MG63 (cell line): Measurements from ENCODE around the gene ANKDD1B. TPM values are rescaled to one million over a fixed set of nuclear protein-coding genes. Genes with fewer than 3 reads are reported as not detected.
A peak's percentile ranks its signal among the peaks of the same experiment; 100 is the strongest.

Experiments
- DNase-seq: peaks from one replicate; pipeline ENCODE4 v3.0.0-alpha.2; 2020
- H3K27me3 ChIP-seq: fragments of 250-450 bp; sonication (Bioruptor Pico); 2 replicates; pipeline ENCODE4 v1.5.1; 2020; ENCODE audit warnings: mild to moderate bottlenecking, moderate library complexity
- H3K36me3 ChIP-seq: fragments of 250-450 bp; sonication (Bioruptor Pico); 2 replicates; pipeline ENCODE4 v1.5.1; 2020; ENCODE audit warnings: mild to moderate bottlenecking, moderate library complexity
- H3K4me3 ChIP-seq: fragments of 250-450 bp; sonication (Bioruptor Pico); 2 replicates; pipeline ENCODE4 v1.5.1; 2020; ENCODE audit warnings: mild to moderate bottlenecking, moderate library complexity
- H3K9me3 ChIP-seq: fragments of 250-450 bp; sonication (Bioruptor Pico); 2 replicates; pipeline ENCODE4 v1.5.1; 2020; ENCODE audit warnings: mild to moderate bottlenecking, moderate library complexity
- total RNA-seq: library from RNA; depleted of rRNA; stranded (reverse); fragments of >200 nt; shearing (Covaris generic); gene quantifications from 2 replicates; pipeline ENCODE4 v1.2.3, GENCODE V29; 2014; ENCODE audit warnings: low replicate concordance; rRNA removed

ANKDD1B gene
- total RNA-seq, 1 experiment from 2014 or later, result not detected

GRCh38 chr5:75711151-75711550 lies 99.9 kb downstream of the ANKDD1B start:
- no peak for DNase-seq
- peaks cover 22% of the 10 kb centered on the region for H3K36me3 ChIP-seq
- H3K9me3 ChIP-seq, result no peaks in the 10 kb centered on the region
- no peaks in the 10 kb centered on the region for H3K27me3 ChIP-seq
- no peak overlapping the region for H3K4me3 ChIP-seq

- Histone ChIP-seq H3K9me3 (no peaks in the 10 kb centered on the region), H3K36me3 (peaks cover 22% of the 10 kb centered on the region), H3K27me3 (no peaks in the 10 kb centered on the region), H3K4me3 (no peak overlapping the region)
- no peak for DNase-seq
Measured at GRCh38 chr5:75712091-75712490, 100.8 kb downstream of the ANKDD1B start.

GRCh38 chr5:75716715-75717081 lies 105.4 kb downstream of the ANKDD1B start:
- Histone ChIP-seq H3K9me3 (no peaks in the 10 kb centered on the region), H3K36me3 (peaks cover 15% of the 10 kb centered on the region), H3K27me3 (no peaks in the 10 kb centered on the region), H3K4me3 (peak overlapping the region; percentile 89)
- no peak for DNase-seq

- peaks cover 9% of the 10 kb centered on the region for H3K36me3 ChIP-seq
- H3K9me3 ChIP-seq, result no peaks in the 10 kb centered on the region
- peak; percentile 93 for DNase-seq
- H3K27me3 ChIP-seq, result no peaks in the 10 kb centered on the region
- H3K4me3 ChIP-seq, result peak within 1 kb of the TSS; percentile 89
Measured at GRCh38 chr5:75717082-75717922, 106.0 kb downstream of the ANKDD1B start, which contains the start of gene POC5. Gene POC5, minus strand, starts transcription at chr5:75717437. Its CDS starts 4,500 bp downstream, at chr5:75712937.

- Histone ChIP-seq H3K9me3 (no peaks in the 10 kb centered on the region), H3K27me3 (no peaks in the 10 kb centered on the region), H3K4me3 (no peak overlapping the region), H3K36me3 (no peaks in the 10 kb centered on the region)
- no peak for DNase-seq
Measured at GRCh38 chr5:75720882-75721281, 109.6 kb downstream of the ANKDD1B start.

Other genes with a start within 250 kb of the ANKDD1B start
- 7.6 and 11.1 TPM in 2 replicates for gene CERT1, start 99.8 kb upstream of the ANKDD1B start, total RNA-seq
- 10.9 and 24.0 TPM in 2 replicates for gene POLK, start 99.6 kb upstream of the ANKDD1B start, total RNA-seq
- 13.3 and 29.0 TPM in 2 replicates for gene POC5, start 106.0 kb downstream of the ANKDD1B start, total RNA-seq